ENCODE measurements around the gene FAM120B.
"Not testable (repeated sequence)": the region's sequence is repeated elsewhere in the genome, so short reads cannot be mapped to it uniquely, and the experiment has no call there.

The FAM120B gene

GRCh38 chr6:170296746-170297575 lies 9.6 kb upstream of the FAM120B start:
- FAIRE-seq (no peak), DNase-seq (ENCODE audit: insufficient read length, low spot score) (no peak)

DNA sequence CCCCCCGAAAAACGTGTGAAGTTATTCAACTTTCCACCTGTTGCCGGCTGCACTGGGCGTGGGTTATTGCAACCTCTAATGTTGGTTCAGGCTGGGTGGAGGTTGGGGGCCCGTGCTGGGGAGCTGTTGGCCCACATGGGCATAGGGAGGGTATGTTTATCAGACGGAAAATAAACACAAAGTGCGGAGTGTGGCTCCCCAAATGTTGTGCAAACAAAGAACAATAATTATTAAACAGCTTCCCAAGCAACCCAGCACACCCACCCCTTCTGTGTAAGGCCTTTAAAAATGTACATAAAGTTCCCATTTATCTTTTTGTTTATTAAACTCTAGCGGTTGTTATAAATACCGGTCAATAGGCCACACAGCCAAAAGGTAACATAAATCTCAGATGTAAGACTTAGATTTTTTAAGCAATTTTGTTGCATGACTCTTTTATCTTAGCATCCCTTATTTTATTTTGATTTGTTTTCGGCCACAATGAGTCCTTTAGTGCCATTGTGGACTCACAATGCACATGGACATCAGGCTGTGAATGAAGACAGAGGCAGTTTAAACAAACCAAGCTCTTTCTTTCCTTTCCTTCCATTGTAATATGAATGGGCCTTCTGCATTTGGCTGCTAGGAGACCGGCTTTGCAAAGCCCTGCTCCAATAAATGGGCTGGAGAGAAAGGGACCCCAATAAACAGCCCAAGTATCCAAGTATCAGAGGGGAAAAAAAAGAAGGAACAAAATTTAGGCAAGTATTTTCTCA lies 8.8 kb upstream of the FAM120B start:
- DNase-seq (ENCODE audit: insufficient read length, low spot score) (no peak), FAIRE-seq (no peak)

DNA sequence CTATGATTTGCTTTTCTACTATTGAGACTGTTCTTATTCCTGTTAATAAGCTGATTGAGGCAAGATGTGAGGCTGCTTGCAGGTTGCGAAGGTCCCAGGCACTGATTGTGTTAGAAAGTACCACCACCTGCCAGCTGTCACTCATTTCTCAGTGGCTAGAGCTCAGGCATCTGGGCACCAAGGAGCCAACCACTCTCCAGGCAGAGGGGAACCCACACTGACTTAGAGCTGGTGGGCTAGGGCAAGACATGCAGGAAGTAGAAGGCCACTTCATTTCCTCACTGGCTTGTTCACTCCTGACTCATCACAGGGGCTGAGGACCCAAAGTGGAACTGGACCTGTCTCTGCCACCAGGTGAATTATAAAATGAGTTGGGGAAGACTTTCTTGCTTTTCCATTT lies 7.9 kb upstream of the FAM120B start:
- no peak for FAIRE-seq
- no peak for DNase-seq (ENCODE audit: insufficient read length, low spot score)

- FAIRE-seq = no peak
- DNase-seq (ENCODE audit: insufficient read length, low spot score) = no peak
These were observed 5.4 kb upstream of the FAM120B start for GRCh38 chr6:170301184-170301583.

DNA sequence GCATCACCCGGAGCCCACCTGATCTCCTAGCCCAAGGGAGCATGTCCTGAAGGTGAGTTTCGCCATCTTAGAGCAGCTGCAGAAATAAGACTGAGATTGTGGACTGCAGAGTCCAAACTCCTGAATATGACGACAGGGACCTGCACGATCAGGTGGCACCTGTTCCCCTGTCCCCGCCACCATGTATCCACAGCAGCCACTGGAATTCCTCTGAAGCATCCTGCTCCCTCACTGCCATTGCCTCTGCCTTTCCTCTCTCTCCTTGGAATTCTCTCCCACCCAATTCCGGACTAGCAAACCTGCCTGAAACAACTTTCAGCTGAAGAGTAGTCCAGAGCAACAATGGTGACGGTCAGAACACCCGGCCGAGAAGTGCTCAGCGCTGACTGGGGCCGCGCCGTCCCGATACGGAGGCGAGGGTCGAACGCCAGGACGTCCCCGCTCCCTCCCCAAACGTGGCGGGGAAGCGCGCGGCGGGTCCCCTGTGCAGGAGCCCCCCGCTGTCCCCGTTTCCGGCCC lies 694 bp upstream of the FAM120B start:
- DNase-seq (ENCODE audit: insufficient read length, low spot score) = no peak
- no peak for FAIRE-seq

GRCh38 chr6:170307080-170307545 lies 555 bp downstream of the FAM120B start:
- DNase-seq (ENCODE audit: insufficient read length, low spot score) (no peak), FAIRE-seq (no peak)

GRCh38 chr6:170308761-170309160 lies 2.2 kb downstream of the FAM120B start:
- DNase-seq (ENCODE audit: insufficient read length, low spot score) = no peak
- FAIRE-seq = no peak

DNA sequence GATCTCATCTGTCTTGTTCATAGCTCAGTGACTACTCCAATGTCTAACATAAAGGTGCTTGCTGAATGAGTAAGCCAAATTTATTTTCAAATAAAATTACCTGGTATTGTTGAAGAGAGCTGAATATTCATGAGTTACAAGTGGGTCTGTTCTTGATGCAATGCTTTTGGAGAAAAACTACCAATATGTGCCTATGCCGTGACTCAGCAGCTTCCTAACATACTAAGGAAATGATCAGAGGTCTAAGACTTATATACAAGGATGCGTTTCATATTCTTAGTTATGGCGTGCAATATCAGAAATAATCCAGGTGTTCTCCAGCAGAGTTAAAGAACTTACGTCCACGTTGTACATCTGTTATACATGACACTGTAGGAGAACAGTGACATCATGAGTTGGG lies 5.1 kb downstream of the FAM120B start:
- no peak for DNase-seq (ENCODE audit: insufficient read length, low spot score)
- no peak for FAIRE-seq

DNA sequence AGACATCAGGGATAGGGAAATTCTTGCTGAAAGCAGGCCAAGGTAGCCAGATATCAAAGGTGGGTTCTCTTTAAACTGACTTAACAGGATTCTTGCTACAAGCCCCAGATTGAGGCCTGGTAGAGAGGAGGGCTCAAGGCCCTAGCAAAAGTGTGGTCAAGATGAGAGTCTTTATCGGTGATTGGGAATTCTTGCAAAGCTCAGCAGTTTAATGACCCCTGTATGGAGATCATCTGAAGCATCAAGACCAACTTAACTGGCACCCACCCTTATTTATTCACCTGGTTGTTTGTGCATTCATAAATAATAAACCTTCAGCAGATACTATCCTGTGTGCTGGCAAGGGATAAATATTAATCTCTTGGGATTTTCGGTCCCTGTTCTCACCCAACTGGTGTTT lies 6.3 kb downstream of the FAM120B start:
- FAIRE-seq = no peak

GRCh38 chr6:170313716-170314295 lies 7.2 kb downstream of the FAM120B start:
- DNase-seq (ENCODE audit: insufficient read length, low spot score) = no peak
- no peak for FAIRE-seq

More for the DNA sequence above, 6.3 kb downstream of the FAM120B start:
- DNase-seq (ENCODE audit: insufficient read length, low spot score) = no peak

- FAIRE-seq = no peak
These were observed 8.4 kb downstream of the FAM120B start for GRCh38 chr6:170314983-170315382.

DNA sequence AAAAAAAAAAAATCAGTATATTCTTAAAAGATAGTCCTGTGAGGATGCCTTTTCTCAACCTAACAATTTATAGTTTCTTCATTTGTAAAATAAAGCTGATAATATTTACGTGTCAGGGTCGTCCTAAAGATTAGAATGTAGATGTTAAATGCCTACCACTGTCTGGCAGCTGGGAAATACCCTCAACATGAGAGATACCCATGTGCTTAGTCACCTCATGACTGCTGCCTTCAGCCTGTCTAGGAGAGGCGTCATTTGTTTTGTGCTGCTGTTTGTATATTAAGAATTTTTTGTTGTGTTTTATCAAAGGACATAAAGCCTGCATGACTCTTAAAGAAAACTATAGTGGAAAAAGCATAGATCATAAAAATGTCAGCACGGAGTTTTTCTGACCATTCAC lies 9.5 kb downstream of the FAM120B start:
- FAIRE-seq (no peak), DNase-seq (ENCODE audit: insufficient read length, low spot score) (no peak)

More at GRCh38 chr6:170314983-170315382, 8.4 kb downstream of the FAM120B start:
- DNase-seq (ENCODE audit: insufficient read length, low spot score) = no peak

DNA sequence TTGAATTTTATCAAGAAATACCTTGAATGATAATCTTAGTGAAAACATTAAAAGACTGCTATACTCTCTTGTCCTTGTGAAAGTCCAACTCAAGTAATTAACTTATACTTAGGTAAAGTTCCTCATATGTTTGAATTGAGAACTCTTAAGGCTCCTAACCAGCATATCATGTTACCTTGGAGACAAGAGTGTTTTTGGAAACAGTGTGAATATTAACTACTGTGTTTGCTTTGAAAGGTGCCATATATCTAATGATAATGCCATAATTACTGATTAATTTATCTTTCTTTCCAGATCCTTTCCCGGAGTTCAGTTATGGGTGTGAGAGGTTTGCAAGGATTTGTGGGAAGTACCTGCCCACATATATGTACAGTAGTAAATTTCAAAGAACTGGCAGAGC lies 10.5 kb downstream of the FAM120B start:
- DNase-seq (ENCODE audit: insufficient read length, low spot score) (no peak), FAIRE-seq (no peak)

- no peak for DNase-seq (ENCODE audit: insufficient read length, low spot score)
- no peak for FAIRE-seq
These were observed 11.2 kb downstream of the FAM120B start for GRCh38 chr6:170317718-170318117.

DNA sequence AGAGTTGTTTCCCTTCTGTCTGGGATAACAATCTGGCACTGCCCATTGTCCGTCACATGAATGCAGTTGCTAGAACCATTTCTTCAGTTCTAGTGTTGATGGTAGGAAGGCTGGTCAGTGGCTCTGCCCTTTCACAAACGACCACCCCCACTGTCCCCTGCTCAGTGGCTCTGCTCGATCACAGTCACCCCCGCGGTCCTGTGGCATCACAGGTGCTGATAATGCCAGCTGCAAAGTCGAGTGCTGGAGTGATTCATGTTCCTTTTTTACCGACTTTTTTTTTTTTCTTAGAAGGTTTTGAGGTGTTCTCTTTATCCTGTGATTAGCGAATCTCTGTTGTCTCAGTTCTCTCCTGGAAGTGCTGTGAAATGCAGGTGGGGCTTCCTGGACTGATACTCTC lies 22.8 kb downstream of the FAM120B start:
- DNase-seq (ENCODE audit: insufficient read length, low spot score) (no peak), FAIRE-seq (no peak)

- DNase-seq (ENCODE audit: insufficient read length, low spot score); FAIRE-seq: not testable (repeated sequence)
These were observed 28.6 kb downstream of the FAM120B start for GRCh38 chr6:170335199-170335598.

DNA sequence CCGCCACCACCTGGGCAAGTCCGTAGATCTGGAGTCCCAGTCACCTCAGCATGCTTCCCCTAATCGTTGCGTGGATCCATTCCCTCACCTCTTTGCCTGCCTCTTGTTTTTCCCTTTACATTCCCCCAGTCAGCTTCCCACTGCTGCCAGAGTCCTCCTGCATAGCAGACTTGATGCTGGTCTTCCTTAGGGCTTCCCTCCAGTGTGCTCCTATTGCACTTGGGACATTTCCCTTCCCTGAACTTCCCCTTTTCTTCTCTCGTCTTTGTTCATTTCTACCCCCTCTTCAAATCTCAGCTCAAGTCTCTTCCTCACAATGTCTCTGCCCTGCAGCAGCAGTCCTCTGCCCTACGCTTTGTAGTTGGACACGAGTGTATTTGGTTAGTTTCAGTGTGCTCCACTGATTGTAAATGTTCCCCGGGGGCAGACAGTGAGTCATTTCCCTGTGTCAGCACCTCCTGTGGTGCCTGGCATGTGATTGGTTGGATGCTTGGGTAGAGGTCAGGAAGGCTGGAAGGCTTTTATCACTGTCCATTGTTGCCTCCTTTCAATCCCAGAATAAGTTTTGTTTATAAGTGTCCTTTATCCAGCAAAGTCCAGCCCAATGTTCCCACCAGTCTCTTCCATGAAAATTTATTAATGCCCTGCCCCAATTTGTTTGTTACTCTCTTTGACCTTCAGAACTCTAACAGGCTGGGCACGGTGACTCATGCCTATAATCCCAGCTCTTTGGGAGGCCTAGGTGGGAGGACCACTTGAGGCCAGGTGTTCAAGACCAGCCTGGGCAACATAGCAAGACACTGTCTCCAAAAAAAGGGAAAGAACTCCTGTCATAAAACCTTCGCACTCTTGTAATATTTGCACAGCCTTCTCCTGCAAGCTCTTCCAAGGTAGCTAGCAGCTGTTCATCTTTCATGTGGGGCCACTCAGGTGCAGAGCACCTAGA lies 38.3 kb downstream of the FAM120B start:
- DNase-seq (ENCODE audit: insufficient read length, low spot score) (peak; percentile 63), FAIRE-seq (no peak)

DNA sequence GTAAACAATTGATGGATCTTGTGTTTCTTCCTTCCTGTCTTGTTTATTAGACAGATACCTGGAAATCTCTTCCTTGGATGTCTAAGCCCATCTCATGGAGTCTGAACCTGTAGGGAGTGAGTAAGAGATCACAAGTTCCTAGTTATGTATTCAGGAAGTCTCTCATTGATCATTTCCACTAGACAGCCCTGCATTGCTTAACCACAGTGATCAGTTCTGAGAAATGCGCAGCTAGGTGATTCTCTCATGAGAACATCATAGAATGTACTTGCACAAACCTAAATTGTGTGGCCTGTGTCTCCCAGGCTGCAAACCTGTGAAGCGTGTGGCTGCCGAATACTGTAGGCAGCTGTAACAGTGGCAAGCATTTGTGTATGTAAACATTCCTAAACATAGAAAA lies 39.1 kb downstream of the FAM120B start:
- DNase-seq (ENCODE audit: insufficient read length, low spot score) (no peak), FAIRE-seq (no peak)

DNA sequence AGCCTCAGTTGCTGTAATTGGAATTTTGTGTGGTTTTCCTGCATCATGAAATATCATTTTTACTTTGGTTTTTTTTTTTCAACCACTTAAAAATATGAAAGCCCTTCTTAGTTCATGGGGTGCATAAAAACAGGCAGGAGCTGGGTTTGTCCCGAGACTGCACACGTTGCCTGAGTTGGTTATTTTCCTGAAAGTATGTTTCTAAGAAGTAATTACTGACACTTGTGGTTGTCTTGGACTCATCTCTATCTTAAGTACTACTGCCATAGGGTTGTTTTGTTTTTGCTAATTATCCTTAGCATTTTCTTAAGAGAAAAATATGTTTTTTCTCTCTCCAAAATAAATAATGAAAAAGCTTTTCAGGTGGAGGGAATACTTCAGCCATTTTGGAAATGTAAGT lies 40.1 kb downstream of the FAM120B start:
- no peak for FAIRE-seq

GRCh38 chr6:170347091-170347490 lies 40.5 kb downstream of the FAM120B start:
- FAIRE-seq (no peak), DNase-seq (ENCODE audit: insufficient read length, low spot score) (no peak)

More for the DNA sequence above, 40.1 kb downstream of the FAM120B start:
- DNase-seq (ENCODE audit: insufficient read length, low spot score) = no peak
